HG03039 (cell line): ENCODE measurements around the gene RGS11.
"Not testable (repeated sequence)": the region's sequence is repeated elsewhere in the genome, so short reads cannot be mapped to it uniquely, and the experiment has no call there.

Experiments
- ATAC-seq: cut with Tn5 transposase; IDR thresholded peaks from one replicate; pipeline ENCODE4 v1.9.1; 2021; ENCODE audit warnings: mild to moderate bottlenecking, moderate library complexity; ENCODE audit not compliant: unreplicated experiment

The RGS11 gene

GRCh38 chr16:264440-264951 lies 11.2 kb downstream of the RGS11 start:
- ATAC-seq, result no peak

GRCh38 chr16:263944-264343 lies 11.8 kb downstream of the RGS11 start:
- no peak for ATAC-seq

GRCh38 chr16:263182-263774 lies 12.5 kb downstream of the RGS11 start:
- no peak for ATAC-seq

DNA sequence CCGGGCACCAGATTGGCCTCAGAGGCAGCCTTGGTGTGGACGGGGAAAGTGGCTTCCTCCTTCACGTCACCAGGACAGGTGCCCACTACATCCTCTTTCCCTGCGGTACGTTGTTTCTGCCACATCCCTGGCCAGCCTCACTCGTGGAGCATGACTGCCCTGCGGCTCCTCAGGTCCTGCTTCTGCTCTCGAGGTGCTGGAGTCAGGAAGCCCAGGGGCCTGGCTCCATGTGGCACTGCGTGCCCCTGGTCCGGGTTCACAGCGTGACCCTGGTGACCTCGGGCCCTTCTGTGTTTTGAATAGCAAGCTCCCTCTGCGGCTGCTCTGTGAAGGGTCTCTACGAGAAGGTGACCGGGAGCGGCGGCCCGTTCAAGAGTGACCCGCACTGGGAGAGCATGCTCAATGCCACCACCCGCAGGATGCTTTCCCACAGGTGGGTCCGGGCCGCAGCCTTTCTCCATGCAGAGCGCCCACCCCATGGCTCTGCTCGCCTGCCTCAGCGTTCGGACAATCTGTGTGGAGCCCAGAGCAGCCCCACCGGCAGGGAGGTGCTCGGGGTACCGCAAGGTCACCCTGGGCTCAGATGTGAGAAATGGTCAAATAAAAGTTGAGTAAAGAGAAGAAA lies 13.5 kb downstream of the RGS11 start:
- no peak for ATAC-seq

DNA sequence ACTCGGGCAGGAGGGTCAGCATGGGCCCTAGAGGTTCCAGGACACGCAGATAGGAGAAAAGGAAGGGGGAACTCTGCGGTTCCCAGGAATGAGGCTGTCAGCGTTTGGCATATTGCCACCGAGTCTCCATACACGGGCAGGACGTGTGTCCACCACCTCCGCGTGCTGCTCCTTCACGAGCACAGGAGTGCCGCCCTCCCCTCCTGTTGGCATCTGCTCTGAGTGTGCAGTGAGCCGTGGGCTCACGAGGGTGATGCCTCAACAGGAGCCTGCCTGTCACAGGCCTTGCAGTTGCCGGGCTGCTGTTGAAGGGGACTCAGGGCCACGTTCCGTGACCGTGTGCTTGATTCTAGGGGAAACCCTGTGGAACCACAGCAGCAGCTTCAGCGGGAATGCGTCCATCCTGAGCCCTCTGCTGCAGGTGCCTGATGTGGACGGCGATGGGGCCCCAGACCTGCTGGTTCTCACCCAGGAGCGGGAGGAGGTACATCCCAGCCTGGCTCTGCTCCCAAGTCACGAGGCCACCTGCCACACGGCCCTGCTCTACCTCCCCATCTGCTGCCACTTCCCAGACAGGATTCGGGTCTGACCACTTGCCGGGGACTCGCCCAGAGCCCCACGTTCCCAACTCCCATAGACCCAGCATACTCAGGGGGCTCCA lies 14.6 kb downstream of the RGS11 start:
- no peak for ATAC-seq

GRCh38 chr16:260326-260725 lies 15.4 kb downstream of the RGS11 start:
- ATAC-seq, result no peak

DNA sequence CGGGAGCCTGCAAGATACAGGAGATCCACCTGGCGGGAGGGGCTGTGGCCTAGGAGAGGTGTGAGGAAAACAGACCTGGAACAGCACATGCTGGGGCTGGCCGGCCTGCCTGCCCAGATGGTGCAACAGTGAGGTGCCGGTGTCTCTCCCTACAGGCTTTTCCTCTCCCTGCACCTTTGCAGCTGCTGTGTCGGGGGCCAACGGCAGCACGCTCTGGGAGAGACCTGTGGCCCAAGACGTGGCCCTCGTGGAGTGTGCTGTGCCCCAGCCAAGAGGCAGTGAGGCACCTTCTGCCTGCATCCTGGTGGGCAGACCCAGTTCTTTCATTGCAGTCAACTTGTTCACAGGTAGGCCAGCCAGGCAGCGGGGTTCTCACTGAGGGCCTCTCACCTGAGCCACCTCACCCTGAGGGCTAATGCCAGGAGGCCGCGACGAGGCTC lies 15.9 kb downstream of the RGS11 start:
- no peak for ATAC-seq

DNA sequence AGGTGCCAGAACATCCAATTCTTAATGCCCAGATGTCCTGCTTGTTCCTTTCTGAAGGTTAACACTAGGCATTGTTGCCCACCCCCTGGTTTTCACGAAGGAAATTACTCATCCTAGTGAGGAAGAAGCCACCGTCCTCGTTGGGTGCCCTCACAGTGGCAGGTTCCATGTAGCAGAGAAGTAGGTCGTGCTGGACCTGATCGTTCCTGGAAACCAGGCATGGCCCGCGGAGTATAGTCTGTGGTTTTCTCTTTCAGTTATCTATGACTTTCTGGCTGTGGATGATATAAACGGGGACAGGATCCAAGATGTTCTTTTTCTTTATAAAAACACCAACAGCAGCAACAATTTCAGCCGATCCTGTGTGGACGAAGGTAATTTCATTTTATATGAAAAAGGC lies 16.5 kb downstream of the RGS11 start:
- ATAC-seq, result no peak

DNA sequence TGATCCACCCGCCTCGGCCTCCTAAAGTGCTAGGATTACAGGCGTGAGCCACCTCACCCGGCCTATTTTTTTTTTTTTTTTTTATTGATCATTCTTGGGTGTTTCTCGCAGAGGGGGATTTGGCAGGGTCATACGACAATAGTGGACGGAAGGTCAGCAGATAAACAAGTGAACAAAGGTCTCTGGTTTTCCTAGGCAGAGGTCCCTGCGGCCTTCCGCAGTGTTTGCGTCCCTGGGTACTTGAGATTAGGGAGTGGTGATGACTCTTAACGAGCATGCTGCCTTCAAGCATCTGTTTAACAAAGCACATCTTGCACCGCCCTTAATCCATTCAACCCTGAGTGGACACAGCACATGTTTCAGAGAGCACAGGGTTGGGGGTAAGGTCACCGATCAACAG lies 17.7 kb downstream of the RGS11 start:
- ATAC-seq, result not testable (repeated sequence)

DNA sequence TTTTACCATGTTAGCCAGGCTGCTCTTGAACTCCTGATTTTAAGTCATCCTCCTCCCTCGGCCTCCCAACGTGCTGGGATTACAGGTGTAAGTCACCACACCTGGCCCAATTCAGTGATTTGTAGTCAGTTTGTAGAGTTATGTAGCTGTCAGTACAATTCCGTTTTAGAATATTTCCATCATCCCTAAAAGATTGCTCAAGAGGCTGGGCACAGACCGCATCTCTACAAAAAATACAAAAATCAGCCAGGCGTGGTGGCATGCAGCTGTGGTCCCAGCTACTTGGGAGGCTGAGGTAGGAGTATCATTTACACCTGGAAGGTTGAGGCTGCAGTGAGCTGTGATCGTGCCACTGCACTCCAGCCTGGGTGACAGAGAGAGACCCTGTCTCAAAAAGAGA lies 20.6 kb downstream of the RGS11 start:
- ATAC-seq, result no peak

DNA sequence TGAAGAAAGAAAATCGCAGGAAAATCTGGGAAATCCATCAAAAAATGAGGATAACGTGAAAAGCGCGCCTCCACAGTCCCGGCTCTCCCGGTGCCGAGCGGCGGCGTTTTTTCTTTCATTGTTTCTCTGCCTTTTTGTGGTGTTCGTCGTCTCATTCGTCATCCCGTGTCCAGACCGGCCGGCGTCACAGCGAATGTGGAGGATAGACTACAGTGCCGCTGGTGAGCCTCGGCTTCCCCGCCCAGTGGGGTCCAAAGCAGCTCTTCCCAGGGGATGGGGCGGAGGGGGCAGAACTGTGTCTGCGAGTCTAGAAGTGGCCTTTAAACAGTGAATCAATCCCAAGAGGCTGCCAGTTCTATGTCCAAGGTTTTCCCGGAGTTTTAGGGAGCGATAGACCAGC lies 21.3 kb downstream of the RGS11 start:
- no peak for ATAC-seq

DNA sequence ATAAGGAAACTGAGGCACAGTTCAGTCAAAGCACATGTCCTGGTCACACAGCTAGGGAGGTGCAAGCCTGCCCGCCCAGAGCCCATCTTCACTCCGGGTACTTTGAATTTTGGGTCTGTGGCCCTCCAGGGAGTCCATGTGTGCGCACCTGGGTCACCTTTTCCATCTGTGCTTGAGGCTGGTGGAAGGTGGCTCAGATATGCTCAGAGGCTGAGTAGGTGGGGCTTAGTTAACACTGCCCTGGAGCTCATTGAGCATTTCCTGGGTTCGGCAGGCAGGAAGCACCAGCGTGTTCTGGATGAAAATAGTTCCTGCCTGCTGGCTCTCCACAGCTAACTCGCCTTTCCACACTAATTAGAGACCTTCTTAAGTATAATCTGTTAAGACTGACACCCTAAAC lies 21.9 kb downstream of the RGS11 start:
- no peak for ATAC-seq

GRCh38 chr16:252366-253337 lies 23.1 kb downstream of the RGS11 start:
- no peak for ATAC-seq

DNA sequence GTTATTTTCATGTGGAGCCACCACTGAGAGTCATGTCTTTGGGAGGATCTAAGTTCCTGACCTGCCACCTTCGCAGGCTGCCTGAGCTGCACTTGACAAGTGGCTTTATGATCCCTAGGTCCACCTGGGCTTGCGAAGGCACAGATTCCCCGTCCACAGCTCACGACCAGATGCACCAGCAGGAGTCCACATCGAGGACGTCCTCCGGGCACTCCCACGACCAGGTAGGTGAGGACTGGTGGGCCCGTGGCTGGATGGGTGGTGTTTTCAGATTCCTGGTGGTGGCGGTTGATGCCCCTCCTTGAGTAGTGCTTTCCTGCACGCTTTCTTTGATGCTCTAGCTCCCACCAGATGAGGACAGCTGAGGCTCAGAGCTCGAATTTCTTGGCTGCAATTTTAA lies 26.3 kb downstream of the RGS11 start:
- ATAC-seq, result no peak

GRCh38 chr16:247027-247426 lies 28.7 kb downstream of the RGS11 start:
- no peak for ATAC-seq

DNA sequence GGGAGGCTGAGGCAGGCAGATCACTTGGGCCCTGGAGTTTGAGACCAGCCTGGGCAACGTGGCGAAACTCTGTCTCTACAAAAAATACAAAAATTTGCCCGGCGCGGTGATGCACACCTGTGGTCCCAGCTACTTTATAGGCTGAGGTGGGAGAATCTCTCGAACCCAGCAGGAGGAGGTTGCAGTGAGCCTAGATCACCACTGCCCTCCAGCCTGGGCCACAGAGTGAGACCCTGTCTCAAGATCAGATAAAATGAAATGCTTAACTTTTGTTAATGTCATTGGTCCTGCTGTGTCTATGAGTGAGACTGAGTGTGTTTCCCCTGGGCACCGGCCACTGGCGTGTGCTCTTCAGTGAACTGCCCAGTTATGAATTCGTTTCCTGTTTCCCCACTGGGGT lies 30.6 kb downstream of the RGS11 start:
- no peak for ATAC-seq

GRCh38 chr16:243348-243747 lies 32.4 kb downstream of the RGS11 start:
- no peak for ATAC-seq

DNA sequence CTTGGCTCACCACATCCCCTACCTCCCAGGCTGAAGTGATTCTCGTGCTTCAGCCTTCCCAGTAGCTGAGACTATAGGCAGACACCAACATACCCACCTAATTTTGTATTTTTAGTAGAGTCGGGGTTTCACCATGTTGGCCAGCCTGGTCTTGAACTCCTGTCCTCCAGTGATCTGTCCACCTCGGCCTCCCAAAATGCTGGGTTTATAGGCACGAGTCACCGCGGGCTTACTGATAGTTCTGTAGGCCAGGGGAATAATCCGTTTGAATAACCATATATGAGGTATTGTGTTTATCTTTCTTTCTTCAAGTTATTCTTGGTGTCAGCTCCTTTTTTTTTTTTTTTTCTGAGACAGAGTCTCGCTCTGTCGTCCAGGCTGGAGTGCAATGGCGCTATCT lies 33.5 kb downstream of the RGS11 start:
- ATAC-seq, result no peak

GRCh38 chr16:240559-240958 lies 35.2 kb downstream of the RGS11 start:
- no peak for ATAC-seq

GRCh38 chr16:239948-240277 lies 35.8 kb downstream of the RGS11 start:
- no peak for ATAC-seq
